Upper lobe of right lung (tissue), 1 donor: ENCODE results near the gene CLCA2. TPM values are rescaled to one million over a fixed set of nuclear protein-coding genes. Genes with fewer than 3 reads are reported as not detected.

Experiments used
- ATAC-seq: fragments of 200-7000 bp; cut with Tn5 transposase; one replicate; pipeline ENCODE4 v1.9.1; 2020; ENCODE audit warnings: mild to moderate bottlenecking, moderate library complexity
- DNase-seq: peaks from one replicate; pipeline ENCODE4 v3.0.0-alpha.2; 2020
- H3K27ac ChIP-seq: fragments of 200-600 bp; one replicate; pipeline ENCODE4 v1.8.0; 2022
- H3K27me3 ChIP-seq: fragments of 200-600 bp; one replicate; pipeline ENCODE4 v1.8.0; 2022; ENCODE audit warnings: mild to moderate bottlenecking
- H3K36me3 ChIP-seq: fragments of 200-600 bp; one replicate; pipeline ENCODE4 v1.8.0; 2022
- H3K4me1 ChIP-seq: fragments of 200-600 bp; one replicate; pipeline ENCODE4 v1.8.0; 2022
- H3K4me3 ChIP-seq: fragments of 200-600 bp; one replicate; pipeline ENCODE4 v1.8.0; 2022; ENCODE audit warnings: mild to moderate bottlenecking
- H3K9me3 ChIP-seq: fragments of 200-600 bp; one replicate; pipeline ENCODE4 v1.8.0; 2022
- intact Hi-C: fragments of 100-400 bp; cut with DNase I; formaldehyde crosslinking; loops from one replicate; pipeline ENCODE4 v1.11.0; 2022
- total RNA-seq: library from RNA; stranded (reverse); fragmentation: NEBNext Ultra II Directional; extraction: Animal tissue kit (Norgen Biotek cat#: 25700); gene quantifications from one replicate; pipeline ENCODE4 v1.2.1, GENCODE V29; 2021
- TF ChIP-seq, protein P1 (sequence below): fragments of 200-600 bp; IDR thresholded peaks from one replicate; pipeline ENCODE4 v1.8.0; 2022; ENCODE audit warnings: antibody characterized with exemption
- donor health status: DM: no; HTN: yes; CAD: no; lungs with severe emphysema.

The CLCA2 gene
- total RNA-seq, 1 donor from 2014 or later: not detected

DNA sequence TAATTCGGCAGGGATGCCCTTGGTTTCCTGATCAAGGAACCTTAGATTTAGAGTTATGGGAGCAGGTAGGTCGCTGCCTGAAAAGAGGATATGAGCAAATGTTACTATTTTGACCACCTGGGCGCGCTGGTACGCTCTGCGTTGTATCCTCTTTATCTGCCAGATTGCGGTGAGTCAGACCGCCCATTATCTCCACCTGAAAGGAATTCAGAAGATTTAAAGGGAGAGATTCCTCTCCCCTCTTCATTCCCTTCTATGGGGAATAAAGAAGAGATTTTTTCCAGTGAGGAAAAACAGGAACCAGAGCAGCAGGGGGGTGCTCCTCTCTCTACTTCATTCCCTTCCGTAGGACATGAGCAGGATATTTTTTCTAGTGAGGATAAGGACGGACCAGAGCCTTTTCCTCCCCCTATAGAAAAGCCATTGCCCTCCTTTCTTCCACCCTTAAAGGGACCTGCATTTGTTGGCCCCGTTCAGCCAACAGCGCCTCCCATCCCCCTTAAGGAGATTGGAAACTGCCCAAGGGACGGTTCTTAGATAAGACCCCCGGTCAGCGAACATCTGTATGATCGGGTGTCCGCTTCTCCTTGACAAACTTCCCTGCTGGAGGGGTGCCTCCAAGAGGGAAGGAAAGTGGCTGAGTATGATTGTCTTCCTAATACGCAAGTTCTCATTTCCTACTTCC, 78.9 kb downstream of the CLCA2 start:
- no peak overlapping the region for H3K27ac ChIP-seq
- no peak overlapping the region for H3K4me3 ChIP-seq
- H3K4me1 ChIP-seq: peaks cover 13% of the 10 kb centered on the region
- no peak for DNase-seq
- intact Hi-C loops: no loop called here
- H3K9me3 ChIP-seq: no peaks in the 10 kb centered on the region
- TF ChIP-seq, protein P1, sequence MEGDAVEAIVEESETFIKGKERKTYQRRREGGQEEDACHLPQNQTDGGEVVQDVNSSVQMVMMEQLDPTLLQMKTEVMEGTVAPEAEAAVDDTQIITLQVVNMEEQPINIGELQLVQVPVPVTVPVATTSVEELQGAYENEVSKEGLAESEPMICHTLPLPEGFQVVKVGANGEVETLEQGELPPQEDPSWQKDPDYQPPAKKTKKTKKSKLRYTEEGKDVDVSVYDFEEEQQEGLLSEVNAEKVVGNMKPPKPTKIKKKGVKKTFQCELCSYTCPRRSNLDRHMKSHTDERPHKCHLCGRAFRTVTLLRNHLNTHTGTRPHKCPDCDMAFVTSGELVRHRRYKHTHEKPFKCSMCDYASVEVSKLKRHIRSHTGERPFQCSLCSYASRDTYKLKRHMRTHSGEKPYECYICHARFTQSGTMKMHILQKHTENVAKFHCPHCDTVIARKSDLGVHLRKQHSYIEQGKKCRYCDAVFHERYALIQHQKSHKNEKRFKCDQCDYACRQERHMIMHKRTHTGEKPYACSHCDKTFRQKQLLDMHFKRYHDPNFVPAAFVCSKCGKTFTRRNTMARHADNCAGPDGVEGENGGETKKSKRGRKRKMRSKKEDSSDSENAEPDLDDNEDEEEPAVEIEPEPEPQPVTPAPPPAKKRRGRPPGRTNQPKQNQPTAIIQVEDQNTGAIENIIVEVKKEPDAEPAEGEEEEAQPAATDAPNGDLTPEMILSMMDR: no peak
- no peak for ATAC-seq
- no peaks in the 10 kb centered on the region for H3K27me3 ChIP-seq
- H3K36me3 ChIP-seq: no peaks in the 10 kb centered on the region

DNA sequence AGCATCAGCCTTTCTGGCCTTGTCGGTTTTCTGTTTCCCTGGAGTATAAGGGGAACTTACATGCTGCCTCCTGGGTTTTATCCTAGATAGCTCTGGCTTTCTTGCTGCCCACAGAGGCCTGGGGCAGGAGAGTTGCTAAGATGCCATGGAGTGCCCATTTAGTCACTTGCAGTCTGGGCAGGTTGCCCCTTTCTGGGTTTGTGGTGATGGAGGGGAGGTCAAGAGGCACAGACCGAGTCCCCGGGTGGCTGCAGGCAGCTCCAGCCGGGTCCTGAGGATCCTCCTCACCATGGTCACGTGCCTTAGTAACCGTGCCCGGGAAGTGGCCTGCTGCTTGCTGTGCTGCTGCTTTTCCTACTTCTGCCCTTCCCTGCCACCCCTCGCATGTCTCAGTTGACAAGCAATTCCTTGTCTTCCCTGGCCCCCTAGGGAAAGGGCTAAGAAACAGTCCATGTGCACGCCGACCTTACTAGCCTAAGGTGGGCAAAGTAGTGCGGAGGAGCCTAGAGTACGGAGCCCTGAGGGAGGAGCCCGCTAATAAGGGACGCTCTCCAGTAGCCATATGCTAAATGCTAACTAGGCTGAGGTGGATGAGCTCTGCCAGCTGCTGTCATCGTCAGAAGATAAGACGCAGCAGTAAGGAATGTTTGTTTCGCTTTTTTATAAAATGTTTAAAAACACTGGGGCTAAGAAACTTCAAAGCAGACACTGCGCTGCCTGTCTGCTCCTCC, 79.6 kb downstream of the CLCA2 start:
- intact Hi-C loops: no loop called here
- Histone ChIP-seq H3K27ac (peak overlapping the region; percentile 70), H3K9me3 (no peaks in the 10 kb centered on the region), H3K27me3 (no peaks in the 10 kb centered on the region), H3K4me3 (peak overlapping the region; percentile 45), H3K4me1 (peaks cover 13% of the 10 kb centered on the region), H3K36me3 (no peaks in the 10 kb centered on the region)
- ATAC-seq (peak; percentile 36), DNase-seq (peak; percentile 81)
- TF ChIP-seq, protein P1: no peak

DNA sequence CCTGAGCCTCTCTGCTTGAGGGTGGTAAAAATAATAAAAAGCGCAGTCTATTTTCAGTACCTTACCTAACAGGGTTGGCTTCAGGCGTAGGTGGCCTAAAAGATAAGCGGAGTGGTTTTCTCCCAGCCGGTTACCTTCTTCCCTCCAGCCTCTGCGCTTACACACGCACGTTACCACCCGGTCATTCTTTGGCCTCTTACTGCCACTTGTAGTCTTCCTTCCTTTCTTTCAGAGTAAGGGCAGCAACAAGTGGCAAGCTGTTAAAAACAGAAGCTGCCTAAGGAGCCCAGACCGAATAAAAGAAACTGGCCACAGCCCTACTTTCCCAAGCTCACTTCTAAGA, 80.1 kb downstream of the CLCA2 start:
- peaks cover 13% of the 10 kb centered on the region for H3K4me1 ChIP-seq
- H3K4me3 ChIP-seq: peak overlapping the region; percentile 45
- no peaks in the 10 kb centered on the region for H3K27me3 ChIP-seq
- H3K36me3 ChIP-seq: no peaks in the 10 kb centered on the region
- TF ChIP-seq, protein P1: no peak
- intact Hi-C loops: no loop called here
- peak overlapping the region; percentile 70 for H3K27ac ChIP-seq
- H3K9me3 ChIP-seq: no peaks in the 10 kb centered on the region
- DNase-seq: peak; percentile 61
- ATAC-seq: peak; percentile 80

DNA sequence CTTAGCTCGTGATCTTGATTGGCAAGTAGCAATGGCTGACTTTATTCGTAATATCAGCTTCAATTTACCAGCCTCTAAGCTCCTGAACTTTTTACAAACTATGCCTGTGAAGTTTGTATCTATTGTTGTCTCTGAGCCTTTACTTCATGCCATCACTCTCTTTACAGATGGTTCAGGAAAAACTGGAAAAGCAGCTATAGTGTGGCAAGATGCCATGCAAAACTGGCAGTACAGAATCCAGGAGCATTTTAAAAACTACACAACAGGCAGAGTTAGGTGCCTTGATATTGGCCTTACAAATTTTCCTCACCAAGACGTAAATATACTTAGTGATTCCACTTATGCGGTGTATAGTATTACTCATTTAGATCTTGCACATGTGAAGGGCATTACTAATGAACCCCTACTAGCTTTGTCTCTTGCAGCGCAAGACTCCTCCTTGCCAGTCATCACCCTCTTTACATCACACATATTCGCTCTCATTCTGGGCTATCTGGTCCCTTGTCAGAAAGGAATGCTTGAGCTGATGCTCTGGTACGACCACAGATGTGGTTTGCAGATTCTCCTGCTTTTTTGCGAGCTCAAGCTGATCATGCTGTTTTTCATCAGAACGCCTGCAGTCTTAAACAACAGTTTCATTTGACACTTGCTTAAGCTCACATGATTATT, 81.1 kb downstream of the CLCA2 start:
- Histone ChIP-seq H3K4me3 (no peak overlapping the region), H3K9me3 (no peaks in the 10 kb centered on the region), H3K27me3 (no peaks in the 10 kb centered on the region), H3K36me3 (no peaks in the 10 kb centered on the region), H3K4me1 (peaks cover 13% of the 10 kb centered on the region), H3K27ac (no peak overlapping the region)
- intact Hi-C loops: no loop called here
- DNase-seq: no peak
- ATAC-seq: no peak
- TF ChIP-seq, protein P1: no peak

DNA sequence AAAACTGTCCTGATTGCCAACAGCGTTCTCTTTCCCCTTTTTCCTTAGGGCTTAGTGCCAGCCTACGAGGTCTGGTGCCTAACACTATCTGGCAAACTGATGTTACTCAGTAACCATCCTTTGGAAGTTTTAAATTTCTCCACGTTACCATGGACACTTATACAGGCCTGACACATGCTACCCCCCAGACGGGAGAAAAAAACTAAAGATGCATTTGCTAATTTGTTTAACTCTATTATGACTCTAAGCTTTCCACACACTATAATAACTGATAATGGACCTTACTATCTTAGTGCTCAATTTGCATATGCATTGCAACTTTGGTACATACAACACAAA, 81.6 kb downstream of the CLCA2 start:
- DNase-seq (no peak), ATAC-seq (no peak)
- H3K36me3 ChIP-seq: no peaks in the 10 kb centered on the region
- no peak overlapping the region for H3K27ac ChIP-seq
- H3K9me3 ChIP-seq: no peaks in the 10 kb centered on the region
- H3K4me3 ChIP-seq: no peak overlapping the region
- intact Hi-C loops: no loop called here
- TF ChIP-seq, protein P1: no peak
- H3K4me1 ChIP-seq: peaks cover 13% of the 10 kb centered on the region
- H3K27me3 ChIP-seq: no peaks in the 10 kb centered on the region

Other genes starting within 250 kb of the CLCA2 start
- gene ODF2L, start 27.8 kb upstream of the CLCA2 start, total RNA-seq: 47.0 TPM
- not detected for gene CLCA1, start 44.8 kb downstream of the CLCA2 start, total RNA-seq
- not detected for gene CLCA4, start 122.9 kb downstream of the CLCA2 start, total RNA-seq